C4-2B (cell line): ENCODE data around the gene DUXB.

Experiments
- H3K27ac ChIP-seq: fragments of 450-650 bp; 2 replicates; pipeline ENCODE4 v1.5.1; 2017
- ZFX ChIP-seq: fragments of 450-650 bp; IDR thresholded peaks from 2 replicates; pipeline ENCODE4 v1.6.1; 2017
- TF ChIP-seq, protein P1 (sequence below): fragments of 450-650 bp; conservative IDR thresholded peaks from 2 replicates; pipeline ENCODE4 v1.5.1; 2017; ENCODE audit warnings: mild to moderate bottlenecking

The DUXB gene, protein sequence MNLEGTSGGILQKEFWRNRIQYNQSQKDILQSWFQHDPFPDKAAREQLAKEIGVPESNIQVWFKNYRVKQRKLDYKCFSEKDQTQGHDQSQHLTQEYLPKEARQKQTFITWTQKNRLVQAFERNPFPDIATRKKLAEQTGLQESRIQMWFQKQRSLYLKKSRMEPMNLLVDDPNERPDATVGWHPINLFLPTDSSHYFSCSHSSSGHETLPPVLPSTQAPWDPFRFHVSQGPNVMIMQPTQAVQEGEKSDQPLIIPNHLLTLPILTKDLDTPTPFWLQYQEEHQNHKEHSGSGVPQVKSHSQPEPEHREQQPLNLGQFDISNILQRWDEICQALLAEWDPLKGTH

DNA sequence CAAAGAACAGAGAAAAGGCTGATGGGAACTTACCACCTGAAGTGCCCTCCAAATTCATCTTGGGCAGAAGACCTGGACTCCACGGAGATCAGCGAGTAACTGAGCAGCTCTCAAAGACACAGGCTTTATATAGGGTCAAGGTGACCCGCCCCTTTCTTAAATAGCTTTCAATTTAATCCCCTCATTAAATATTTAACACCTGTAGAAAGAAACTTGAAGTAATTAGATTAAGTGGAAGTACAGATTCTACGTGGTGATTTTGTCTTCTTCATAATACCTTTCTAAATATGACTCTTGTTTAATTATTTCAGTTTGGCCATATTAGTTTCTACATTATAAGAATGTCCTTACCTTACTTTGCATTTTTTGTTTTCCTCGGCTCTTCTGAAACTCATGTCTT, at the start of gene DUXB:
TSS of gene DUXB (minus strand) at position 101 of the 400 bp plus-strand sequence. CDS start at position 58, 43 bp downstream.
- no peak for TF ChIP-seq ZFX

DNA sequence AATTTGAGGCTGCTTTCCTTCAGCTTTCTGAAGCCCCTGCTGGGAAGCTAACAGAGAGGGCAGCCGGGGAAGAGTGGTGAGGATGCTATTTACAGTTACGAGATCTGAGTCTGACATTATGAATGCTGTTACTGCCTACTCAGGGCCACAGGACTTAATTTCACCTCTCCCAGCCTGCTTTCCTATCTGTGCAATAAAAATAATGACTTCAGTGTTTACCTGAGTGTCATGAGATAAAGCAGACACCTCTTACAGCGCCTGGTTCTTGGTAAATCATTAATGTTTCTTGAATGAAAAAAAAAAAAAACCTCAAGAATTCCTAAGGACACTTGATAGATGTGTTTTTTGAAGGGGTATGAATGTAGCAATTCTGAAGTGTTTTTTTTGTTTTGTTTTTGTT, 49.3 kb upstream of the DUXB start:
- TF ChIP-seq ZFX = no peak
- TF ChIP-seq, protein P1, sequence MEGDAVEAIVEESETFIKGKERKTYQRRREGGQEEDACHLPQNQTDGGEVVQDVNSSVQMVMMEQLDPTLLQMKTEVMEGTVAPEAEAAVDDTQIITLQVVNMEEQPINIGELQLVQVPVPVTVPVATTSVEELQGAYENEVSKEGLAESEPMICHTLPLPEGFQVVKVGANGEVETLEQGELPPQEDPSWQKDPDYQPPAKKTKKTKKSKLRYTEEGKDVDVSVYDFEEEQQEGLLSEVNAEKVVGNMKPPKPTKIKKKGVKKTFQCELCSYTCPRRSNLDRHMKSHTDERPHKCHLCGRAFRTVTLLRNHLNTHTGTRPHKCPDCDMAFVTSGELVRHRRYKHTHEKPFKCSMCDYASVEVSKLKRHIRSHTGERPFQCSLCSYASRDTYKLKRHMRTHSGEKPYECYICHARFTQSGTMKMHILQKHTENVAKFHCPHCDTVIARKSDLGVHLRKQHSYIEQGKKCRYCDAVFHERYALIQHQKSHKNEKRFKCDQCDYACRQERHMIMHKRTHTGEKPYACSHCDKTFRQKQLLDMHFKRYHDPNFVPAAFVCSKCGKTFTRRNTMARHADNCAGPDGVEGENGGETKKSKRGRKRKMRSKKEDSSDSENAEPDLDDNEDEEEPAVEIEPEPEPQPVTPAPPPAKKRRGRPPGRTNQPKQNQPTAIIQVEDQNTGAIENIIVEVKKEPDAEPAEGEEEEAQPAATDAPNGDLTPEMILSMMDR = no peak
- no peak overlapping the region for H3K27ac ChIP-seq

More for the DNA sequence above, at the start of gene DUXB:
- no peak within 1 kb of the TSS for H3K27ac ChIP-seq

DNA sequence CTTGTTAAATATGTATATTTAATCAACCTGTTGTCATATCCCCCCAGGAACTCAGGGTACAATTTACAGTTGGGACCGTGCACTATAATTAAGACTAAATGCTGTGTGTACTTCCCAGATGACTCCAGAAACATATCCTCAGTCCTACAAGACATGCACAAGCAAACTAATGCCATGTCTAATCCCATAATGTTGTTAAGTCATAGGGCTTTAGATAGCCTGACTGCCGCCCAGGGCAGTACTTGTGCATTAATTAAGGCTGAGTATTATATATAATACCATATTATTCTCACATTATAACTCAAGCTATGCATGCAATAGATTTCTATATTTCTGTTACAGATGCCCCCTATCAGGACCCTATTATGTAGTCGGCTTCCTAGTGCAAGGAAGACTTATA, 45.1 kb upstream of the DUXB start:
- TF ChIP-seq, protein P1 = no peak
- TF ChIP-seq ZFX = no peak
- H3K27ac ChIP-seq = no peak overlapping the region

DNA sequence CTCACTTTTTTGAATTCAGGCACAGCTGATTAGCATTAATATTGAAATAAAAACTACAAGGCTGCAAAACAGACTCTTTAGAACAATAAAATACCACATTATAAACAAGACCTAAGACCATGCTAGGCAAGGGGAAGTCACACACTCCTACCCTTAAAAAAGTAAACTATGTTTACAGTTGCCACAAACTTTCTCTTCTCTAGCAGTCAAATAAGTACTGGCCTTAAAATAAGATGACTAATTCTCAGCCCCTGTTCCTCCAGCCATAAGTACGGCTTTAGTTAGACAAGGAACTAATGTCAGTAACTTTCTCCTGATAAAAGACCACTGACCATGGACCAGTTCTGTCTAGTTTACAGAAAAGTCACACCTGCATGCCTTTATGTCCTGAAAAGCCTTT, 44.6 kb upstream of the DUXB start:
- TF ChIP-seq, protein P1 = no peak
- TF ChIP-seq ZFX = no peak
- no peak overlapping the region for H3K27ac ChIP-seq

DNA sequence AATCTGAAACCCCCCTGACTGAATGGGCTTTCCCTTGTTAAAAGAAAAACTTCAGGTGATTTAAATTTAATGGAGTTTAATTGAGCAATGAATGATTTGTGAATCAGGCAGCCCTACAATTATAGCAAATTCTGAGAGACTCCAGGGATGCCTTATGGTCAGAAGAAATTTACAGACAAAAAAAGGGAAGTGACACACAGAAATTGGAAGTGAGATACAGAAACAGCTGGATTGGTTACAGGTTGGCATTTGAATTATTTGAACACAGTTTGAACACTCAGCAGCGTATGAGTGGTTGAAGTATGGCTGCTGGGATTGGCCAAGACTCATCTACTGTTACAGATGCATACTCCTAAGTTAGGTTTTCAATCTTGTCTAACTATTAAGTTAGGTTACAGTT, 44.0 kb upstream of the DUXB start:
- H3K27ac ChIP-seq = no peak overlapping the region
- no peak for TF ChIP-seq ZFX

DNA sequence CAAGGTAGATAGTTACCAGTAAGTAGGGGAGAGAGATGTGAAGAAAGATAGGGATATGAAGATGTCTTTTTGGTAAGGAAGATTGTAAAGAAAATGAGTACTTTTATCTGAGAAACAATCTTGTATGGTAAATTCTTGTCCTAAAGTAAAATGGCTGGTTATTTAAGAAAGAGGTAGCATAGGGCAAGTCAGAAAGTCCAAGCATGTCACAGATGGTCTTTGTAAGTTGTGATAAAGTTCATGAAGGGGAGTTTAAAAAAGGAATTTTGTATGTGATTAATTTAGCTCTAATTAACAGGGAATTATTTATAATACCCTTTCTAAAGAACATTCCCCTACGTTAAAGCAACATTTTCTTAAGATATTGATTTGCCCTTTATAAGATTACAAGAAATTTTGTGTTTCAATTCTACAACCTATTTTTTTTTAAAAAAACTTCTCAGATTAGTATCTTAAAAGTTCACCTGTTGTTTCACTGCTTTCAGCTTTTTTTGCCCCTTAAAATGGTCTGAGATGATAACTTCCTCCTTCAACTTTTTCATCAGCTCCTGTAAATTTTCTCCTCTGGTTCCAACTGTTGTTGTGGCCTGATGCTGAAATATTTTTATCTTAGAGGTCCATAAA, 41.3 kb upstream of the DUXB start:
- TF ChIP-seq, protein P1 = no peak
- TF ChIP-seq ZFX = no peak
- H3K27ac ChIP-seq = no peak overlapping the region

DNA sequence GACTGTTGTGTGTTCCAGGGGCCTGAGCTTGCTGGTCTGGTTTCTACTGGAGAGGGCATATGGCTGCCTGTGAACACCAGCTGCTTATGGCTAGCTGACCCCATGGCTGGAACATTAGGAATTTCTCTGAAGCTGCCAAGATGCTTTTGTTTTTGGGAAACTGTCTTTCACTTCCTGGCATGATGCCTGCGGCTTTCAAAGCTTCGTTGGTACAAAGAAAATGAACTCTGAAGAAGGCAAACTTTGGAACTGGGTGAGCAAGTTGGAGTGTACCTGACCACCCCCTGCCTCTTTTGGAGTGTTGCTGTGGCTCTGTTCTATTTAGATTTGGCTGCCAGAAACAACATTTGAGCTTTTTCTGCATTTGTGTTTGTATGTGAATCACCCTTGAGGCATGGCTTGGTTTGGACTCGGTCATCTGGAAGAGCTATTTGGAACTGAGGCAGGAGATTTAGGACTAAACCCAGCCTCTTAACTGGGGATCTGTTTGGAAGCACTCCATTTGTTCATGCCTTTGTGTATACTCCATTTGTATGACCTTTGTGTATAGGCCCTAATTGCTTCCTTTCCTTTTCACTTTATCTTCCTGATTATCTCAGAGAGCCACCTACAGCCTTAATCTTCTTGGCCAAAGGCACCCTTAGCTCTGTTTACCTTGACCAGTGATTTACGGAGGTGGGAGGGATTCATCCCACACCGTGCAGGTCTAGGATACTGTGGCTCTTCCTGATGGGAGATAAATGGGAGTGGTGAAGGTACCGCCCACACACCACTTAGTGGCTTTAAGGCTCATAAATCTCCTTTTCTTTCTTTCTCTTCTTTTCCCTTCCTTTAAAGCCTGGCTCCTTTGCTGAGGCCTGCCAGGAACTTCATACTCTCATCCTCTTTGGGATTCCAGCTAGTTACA, 32.3 kb upstream of the DUXB start:
- peak overlapping the region; percentile 51; the same call in 1 of the 2 replicates for H3K27ac ChIP-seq
- TF ChIP-seq, protein P1 = no peak
- TF ChIP-seq ZFX = no peak

DNA sequence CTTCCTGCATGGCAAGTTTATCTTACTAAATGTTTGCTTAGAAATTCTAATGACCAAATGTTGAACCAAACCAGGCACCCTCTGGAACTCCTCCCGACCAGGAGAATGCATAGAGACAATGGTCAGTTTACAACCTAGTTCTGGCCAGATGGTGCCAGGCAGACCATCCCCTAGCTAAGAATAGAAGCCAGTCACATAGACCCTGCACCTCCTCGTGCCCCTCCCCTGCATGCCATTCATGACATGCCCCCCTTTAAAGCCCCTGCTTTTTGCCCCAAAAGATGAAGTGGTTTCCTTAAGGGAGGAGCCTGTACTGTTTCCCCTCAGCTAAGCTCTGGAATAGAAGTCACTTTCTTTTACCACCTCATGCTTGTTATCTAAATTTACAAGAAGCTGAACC, 31.6 kb upstream of the DUXB start:
- H3K27ac ChIP-seq = peak overlapping the region; percentile 51; the same call in 1 of the 2 replicates
- TF ChIP-seq ZFX = no peak
- TF ChIP-seq, protein P1 = no peak
